GM18520 (cell line): ENCODE results near the gene CALY.
"Not testable (repeated sequence)": the region's sequence is repeated elsewhere in the genome, so short reads cannot be mapped to it uniquely, and the experiment has no call there.

Experiments
- ATAC-seq: cut with Tn5 transposase; IDR thresholded peaks from one replicate; pipeline ENCODE4 v1.9.1; 2021; ENCODE audit not compliant: unreplicated experiment

Gene CALY

DNA sequence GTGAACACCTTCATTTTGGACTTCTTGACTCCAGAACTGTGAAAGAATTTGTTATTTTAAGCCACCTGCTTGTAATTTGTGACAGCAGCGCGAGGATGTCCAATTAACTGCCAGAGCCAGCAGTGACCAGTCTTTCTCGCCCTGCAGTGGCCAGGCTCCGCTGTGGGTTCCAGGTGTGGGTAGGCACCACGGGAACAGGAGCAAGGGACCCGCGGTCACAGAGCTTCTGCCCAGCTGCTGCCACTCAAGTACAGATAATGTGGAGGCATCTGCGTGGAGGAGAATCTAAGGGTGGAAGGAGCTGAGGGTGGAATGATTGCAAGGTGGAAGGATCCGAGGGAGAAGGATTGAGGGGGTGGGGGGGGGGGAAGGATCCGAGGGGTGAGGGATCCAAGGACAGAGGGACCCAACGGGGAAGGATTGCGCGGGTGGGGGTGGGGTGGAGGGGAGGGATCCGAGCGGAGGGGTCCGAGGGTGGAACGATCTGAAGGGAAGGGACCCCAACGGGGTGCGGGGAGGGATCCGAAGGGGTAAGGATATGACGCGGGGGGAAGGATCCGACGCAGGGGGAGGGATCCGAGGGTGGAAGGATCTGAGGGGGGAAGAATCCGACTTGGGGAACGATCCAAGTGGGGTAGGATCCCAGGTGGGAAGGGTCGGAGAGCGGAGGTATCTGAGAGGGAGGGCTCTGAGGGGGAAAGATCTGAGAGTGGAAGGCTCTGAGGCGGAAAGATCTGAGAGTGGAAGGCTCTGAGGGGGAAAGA is 3.6 kb downstream of the CALY start:
- no peak for ATAC-seq

DNA sequence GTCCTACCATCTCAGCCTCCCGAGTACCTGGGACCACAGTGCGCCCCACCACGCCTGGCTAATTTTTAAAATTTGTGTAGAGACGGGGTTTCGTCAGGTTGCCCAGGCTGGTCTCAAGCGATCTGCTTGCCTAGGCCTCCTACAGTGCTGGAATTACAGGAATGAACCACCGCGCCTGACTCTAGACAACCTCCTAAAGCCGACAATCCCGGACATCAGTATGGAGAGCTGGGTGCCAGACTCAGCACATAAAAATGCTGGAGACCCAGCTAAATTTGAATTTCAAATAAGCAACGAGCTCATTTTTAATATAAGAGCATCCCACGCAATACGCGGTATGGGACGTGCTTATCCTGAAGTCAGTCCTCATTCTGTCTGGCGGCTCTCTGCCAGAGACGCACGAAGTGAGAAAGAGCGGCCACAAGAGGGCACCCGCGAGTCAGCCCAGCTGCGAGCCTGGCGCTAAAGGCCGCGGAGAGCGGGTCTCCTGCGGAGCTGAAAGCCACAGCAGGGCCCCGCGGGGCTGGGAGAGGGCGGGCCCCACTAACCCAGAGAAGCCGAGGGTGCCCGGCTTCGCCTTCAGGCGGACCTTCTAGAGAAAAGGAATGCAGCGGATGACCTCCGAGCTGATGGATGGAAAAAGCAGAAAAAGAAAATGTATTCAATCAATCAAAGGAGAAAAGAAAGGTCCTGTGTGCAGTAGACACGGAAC is 7.0 kb downstream of the CALY start:
- peak; percentile 88 for ATAC-seq

DNA sequence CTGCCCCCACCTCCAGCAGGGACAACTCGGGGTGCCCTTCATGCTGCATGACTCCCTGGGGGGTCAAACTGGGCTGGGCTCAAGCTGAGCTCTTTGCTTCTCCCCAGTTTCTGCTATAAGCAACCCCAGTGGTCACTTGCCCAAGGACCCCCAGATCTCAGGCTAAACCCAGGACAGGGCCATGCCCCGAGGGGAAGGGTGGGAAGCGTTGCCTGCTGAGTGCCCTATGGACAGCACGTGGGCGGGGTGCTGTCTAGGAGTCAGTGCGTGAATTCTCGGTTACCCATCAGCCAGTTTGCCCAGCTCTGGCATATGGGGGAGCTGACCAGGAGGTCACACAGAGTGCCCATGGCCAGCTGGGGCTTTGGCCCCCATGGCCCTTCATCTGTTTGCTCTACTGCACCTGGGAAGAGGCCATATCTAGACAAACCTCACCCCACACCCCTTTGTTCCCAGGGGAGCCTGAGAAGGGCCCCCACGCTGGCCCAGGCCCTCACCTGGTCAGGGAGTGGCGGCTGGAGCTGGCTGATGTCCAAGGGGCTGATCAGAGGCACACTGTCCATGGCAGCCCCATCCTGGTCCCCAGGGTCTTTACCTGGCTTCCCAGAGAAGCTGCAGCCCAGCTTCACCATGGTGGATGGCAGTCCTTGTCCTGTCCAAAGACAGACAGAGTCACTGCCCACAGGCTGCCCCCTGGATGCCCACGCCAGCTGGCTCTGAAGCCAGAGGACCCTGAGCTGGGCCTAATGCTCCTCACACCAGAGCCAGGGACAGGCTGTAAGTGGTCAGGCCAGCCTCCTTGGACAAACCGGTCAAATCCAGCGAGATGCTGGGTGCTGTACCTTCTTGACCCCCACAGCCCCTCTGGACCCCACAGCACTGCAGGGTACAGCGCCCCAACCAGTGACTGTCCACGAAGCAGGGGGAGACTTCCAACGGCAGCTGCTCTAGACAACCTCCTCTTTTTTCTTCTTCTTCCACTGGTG is 8.0 kb downstream of the CALY start:
- ATAC-seq = no peak

DNA sequence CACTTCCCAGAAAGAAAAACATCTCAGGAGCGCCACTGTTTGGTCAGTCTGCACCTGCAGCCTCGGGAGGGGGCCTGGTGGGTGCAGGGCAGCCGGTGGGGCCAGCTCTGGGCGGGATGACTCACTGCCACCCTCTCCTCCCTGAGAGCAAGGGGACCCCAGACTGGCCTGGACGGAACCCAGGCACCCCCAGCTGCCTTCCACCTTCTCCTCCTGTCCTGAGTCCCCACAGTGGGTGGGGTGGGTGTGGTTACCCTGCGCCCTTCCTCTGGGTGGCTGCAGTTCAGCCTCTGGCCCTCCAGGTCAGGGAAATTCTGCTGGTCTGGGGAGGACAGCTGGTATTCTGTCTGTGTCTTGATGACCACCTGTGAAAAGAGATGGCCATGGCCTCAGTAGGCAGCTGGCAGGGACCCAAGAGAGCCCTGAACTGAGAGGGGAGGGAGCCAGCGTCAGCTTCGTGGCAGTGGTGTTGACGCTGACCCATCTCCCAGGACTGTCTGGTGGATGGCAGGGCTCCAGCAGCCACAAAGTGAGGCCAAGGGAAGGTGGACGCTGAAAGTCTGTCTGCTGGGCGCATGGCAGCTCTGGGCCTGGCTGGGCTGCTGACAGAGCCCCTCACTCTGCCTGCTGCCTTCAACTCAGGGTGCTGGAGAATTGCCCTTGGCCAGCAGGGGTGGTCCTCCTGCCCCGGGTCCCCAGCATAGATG is 8.9 kb downstream of the CALY start:
- ATAC-seq = no peak

DNA sequence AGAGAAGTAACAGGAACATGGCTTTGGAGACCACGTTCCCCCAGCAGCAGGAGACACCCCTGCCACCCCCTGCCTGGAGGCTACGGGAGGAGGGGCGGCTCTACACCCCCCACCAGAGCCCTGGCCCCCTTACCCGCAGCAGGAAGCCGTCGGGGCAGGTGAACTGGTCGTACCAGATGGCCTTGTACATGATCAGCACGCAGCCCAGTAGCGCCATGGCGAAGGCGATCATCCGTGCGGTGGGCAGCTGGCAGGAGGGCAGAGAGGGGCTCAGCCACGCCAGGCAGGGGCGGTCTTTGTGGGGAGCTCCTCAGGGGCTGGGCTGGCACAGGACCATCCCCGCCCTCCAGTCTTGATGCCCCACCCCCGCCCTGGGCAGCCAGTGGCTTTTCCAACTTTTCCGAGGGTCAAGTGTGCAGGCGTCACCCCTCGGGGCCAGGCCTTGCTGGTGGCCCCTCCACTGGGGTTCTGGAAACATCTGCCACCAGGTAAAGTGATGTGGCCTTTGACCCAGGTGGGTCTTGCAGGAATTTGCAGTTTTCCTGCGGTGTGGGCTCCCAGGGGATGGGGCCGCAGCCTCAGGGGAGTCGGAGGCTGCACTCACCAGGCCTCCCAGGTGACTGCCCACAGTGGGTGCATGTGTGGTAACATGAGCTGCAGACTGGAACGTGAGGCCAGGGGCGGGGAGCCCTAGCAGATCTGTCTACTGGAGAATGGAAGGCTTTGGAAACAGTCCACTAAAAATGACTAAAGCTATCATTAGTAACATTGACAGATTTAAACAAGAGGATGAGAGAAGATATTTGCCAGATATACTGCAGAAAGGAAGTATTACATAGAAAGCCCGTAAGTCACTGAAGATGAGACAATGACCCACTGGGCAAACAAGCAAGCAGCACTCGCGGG is 9.7 kb downstream of the CALY start:
- ATAC-seq = no peak

DNA sequence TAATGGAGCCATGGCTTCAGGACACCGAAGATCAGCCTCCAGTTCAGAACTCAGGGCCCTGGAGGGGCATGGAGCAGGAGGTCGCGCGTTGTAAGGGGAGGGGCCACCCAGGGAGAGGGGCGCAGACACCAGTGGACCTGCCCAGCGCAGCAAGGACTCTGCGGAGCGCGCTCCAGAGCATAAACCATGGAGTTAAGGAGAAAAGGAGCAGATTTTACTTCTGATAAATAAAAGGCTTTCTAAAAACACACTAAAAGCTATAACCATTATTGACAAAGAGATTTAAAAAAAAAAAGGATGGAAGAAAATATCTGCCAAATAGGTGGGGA is 10.5 kb downstream of the CALY start:
- ATAC-seq = no peak

DNA sequence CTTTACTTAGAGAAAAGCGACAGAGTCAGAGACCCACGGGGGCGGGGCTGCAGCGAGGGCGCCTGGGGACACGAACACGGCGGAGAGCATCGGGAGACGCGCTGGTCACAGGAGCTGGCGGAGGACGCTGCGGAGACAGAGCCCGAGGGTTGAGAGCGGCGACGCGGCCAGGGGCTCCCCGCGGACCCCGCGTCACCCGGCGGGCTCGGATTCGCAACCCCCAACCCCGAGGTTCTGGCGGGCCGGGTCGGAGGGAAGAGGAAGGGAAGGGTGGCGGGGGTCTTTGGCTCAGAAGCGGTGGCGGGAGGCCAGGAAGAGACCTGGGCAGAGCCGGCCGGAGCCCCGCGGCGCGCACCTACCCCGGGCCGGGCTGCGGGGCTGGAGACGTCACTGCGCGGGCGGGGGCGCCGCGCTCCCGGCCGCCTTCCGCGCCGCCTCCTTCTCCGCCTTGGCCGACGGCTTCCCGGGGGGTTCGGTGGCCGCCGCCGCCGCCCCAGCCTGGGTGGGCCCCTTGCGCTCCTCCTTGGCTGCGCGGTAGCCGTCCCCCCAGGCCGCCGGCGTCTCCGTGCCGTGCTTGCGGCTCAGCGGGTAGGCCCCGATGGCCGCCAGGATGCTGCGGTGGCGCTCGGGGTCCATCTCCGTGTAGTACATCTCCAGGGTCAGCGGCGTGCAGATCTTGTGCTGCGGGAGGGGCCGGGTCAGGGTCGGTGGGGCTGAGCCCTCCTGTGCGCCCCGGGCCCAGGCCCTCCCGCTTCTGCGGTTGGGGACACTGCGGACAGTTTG is 11.1 kb downstream of the CALY start:
- no peak for ATAC-seq

DNA sequence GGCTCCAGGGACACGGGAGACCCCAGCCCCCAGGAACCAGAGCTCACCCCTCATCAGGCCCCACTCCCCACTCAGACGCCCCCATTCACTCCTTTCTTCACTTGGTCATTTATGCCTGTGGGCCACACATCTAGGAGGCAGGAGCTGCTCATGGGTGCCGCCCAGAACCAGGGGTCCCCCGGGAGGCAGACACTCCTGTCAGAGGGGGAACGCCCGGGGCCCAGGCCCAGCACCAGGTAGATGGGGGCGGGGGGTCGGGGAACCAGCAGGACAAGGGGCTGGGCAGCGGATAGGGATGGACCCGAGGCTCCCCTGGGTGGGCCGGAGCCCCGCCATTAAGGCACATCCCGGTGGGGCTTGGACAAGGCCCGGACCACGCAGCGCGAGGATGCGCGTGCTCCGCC is 11.8 kb downstream of the CALY start:
- ATAC-seq = no peak

DNA sequence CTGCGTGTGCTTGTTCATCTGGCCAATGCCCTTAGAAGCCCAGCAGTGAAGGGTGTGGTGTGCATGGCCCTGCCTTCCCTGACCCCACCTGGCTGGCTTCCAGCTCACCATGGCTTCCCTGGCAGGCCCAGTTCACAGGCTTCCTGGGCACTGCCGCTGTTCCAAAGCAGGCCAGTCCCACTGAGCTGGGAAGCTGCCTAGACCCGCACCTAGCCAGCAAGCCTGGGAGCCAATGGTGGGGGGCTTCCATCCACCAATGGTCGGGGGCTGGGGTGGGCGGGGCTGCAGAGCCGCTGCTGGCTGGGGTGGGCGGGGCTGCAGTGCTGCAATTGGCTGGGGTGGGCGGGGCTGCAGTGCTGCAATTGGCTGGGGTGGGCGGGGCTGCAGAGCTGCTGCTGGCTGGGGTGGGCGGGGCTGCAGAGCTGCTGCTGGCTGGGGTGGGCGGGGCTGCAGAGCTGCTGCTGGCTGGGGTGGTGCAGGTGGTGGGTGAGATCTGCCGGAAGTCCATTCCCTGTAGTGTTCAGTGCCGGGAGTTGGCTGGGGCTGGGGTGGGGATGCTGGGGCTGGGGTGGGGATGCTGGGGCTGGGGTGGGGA is 12.4 kb downstream of the CALY start:
- ATAC-seq = no peak

DNA sequence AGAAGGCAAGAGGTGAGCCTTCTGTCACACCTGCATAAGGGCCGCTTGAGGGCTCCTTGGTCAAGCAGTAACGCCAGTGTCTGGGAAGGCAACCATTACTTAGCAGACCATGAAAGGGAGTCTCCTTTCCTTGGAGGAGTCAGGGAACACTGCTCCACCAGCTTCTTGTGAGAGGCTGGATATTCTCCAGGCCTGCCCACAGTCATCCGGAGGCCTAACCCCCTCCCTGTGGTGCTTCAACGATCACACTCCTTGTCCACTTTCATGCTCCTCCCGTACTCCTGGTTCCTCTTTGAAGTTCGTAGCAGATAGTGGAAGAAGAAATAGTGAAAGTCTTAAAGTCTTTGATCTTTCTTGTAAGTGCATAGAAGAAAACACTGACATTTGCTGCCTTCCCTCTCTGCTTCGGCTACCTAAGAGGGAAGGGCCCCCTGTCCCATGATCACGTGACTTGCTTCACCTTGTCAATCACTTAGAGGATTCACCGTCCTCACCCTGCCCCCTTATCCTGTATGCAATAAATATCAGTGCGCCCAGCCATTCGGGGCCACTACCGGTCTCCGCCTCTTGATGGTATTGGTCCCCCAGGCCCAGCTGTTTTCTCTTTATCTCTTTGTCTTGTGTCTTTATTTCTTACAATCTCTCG is 14.5 kb downstream of the CALY start:
- not testable (repeated sequence) for ATAC-seq

DNA sequence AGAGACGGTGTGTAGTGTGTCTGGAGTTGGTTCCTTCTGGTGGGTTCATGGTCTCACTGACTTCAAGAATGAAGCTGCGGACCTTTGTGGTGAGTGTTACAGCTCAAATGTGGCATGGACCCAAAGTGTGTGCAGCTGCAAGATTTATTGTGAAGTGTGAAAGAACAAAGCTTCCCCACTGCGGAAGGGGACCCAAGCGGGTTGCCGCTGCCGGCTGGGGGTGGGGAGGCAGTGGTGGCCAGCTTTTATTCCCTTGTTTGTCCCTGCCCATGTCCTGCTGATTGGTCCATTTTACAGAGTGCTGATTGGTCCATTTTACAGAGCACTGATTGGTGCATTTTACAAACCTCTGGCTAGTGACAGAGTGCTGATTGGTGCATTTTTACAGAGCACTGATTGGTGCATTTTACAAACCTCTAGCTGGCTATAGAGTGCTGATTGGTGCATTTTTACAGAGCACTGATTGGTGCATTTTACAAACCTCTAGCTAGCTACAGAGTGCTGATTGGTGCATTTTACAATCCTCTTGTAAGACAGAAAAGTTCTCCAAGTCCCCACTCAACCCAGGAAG is 15.8 kb downstream of the CALY start:
- ATAC-seq = not testable (repeated sequence)

DNA sequence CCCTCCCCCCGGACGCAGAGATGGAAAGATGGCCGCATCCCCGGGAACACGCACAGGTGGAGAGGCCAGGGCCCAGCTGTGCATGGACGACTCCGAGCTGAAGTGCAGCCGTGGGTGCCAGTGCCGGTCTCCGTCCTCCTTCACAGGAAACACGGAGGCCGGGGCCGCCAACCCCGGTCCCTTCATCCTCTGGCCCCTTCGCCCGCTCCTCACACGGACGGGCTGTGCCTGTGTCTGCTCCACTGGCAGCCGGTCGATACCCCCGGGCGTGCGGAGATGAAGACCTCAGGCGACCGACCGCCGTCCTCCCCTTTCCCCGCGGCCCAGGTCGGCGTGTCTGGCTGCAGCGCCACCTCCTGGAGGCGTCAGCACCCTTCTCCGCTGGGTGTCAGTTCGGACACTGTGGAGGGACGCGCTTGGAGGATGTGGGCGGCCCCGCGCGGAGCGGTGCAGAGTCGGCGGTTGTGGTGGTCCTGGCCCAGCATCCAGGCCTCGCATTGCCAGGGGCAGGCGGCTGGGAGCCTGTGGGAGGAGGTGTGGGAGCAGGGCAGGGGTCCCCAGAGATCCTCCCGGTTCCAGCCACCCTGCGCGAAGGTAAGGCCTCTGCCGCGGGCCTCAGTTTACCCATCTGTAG is 18.1 kb downstream of the CALY start:
- ATAC-seq = no peak

DNA sequence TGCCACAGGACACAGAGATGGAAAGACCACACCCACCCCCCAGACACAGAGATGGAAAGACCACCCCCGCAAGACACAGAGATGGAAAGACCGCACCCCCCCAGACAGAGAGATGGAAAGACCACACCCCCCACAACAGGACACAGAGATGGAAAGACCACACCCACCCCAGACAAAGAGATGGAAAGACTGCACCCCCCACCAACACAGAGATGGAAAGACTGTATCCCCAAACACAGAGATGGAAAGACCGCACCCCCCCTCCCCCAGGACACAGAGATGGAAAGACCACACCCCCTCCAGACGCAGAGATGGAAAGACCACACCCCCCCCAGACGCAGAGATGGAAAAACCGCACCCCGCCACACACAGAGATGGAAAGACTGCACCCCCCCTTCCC is 20.0 kb downstream of the CALY start:
- ATAC-seq = no peak

DNA sequence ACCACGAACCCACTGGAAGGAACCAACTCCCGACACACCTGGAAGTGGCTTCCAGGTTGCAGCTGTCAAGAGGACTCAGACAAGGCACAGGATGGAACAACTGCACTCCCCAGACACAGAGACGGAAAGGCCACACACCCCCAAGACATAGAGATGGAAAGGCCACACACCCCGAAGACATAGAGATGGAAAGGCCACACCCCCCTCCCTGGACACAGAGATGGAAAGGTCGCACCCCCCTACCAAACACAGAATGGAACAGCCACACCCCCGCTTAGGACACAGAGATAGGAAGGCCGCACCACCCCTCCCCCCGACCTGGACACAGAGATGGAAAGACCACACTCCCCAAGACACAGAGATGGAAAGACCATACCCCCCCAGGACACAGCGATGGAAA is 20.4 kb downstream of the CALY start:
- ATAC-seq = no peak

DNA sequence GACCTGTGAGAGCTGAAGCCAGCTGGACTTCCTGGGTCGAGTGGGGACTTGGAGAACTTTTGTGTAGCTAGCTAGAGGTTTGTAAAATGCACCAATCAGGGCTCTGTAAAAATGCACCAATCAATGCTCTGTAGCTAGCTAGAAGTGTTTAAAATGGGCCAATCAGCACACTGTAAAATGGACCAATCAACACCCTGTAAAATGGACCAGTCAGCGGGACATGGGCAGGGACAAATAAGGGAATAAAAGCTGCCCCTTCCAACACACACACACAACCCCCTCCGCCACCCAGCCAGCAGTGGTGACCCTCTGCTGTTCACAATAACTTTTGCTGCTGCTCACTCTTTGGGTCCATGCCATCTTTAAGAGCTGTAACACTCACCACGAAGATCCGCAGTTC is 20.8 kb downstream of the CALY start:
- no peak for ATAC-seq

DNA sequence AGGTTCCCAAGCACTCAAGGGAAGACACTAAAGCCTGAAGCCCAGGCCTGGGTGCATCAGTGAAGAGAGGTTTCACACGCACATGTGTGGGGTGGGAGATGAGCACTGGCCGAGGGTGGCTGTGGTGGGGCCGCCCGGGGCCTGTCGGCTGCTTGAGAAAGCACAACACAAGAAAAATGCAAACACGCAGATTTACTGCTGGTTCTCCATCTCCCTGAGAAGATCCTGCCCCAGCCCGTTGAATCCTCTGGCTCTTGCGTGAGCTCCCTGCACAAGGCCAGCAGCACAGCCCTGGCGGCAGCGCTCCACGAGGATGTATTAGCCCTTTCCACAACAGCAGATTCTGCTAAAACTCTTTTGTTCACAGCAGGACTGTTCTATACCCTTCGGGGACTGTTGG is 21.8 kb downstream of the CALY start:
- ATAC-seq = no peak

DNA sequence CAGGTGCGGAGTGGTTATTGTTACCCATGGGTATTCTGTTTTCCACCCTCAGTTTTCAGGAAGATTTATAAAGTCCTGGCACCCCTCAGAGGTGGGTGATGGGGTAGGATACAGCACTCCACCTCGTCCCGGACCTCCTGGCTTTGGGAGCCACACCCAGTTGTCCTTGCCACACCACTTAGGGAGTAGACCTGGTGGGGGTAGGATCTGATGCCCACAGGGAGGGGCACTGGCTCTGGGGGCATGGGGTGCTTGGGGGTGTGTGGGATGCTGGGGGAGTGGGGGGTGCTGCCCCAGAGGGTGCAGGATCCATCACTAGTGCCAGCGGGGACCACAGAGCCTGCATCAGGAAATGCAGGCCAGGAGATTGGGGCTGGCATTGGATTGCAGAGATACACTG is 23.5 kb downstream of the CALY start:
- no peak for ATAC-seq

DNA sequence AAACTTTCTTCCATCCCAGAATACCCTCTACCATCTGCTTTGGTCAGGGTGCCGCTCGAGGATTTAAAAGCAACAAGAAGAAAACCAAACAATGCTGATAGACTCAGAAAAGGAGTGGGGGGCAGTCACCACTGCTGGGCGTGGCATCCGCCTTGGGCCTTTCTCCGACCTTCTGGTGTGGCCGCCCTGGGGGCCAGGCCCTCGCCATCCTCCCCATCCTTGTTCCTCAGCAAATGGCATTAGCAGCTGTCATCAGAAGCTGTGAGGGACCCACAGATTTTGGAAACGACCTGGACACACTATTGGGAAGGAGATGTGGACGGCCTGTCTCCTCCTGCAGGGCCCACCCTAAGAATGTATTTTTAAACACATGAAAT is 23.9 kb downstream of the CALY start:
- ATAC-seq = no peak
